A673 (cell line): Measurements from ENCODE around the gene RILPL2.

Experiments
- CTCF ChIP-seq: fragments of 300-800, 200-600 bp; sonication (generic); conservative IDR thresholded peaks from 2 replicates; pipeline ENCODE4 v1.5.1; 2017; ENCODE audit warnings: low read depth, mild to moderate bottlenecking, antibody characterized with exemption, low read length, moderate library complexity, mixed read lengths
- EZH2 ChIP-seq: fragments of 200-600 bp; sonication (generic); IDR thresholded peaks from 2 replicates; pipeline ENCODE4 v1.6.1; 2017; ENCODE audit warnings: borderline replicate concordance, low read depth, mild to moderate bottlenecking, mixed read lengths, antibody characterized with exemption, low read length; ENCODE audit not compliant: poor library complexity, severe bottlenecking

GRCh38 chr12:123436017-123436964 is at the start of gene RILPL2:
- TF ChIP-seq CTCF (no peak), EZH2 (no peak)
